Skeletal muscle tissue (tissue), 4 donors: ENCODE data around the gene ZKSCAN7. TPM values are rescaled to one million over a fixed set of nuclear protein-coding genes. Genes with fewer than 3 reads are reported as not detected.

Experiments used
- H3K27ac ChIP-seq: one replicate; pipeline ENCODE4 v1.7.0; 2013; ENCODE audit warnings: mild to moderate bottlenecking, low read depth, low read length, inconsistent platforms
- H3K27me3 ChIP-seq, 3 donors: one replicate each; pipeline ENCODE4 v1.7.0; 2013; ENCODE audit warnings: low read length in 3 of 3; ENCODE audit not compliant: control insufficient read depth in 3 of 3, insufficient read depth in 3 of 3
- H3K36me3 ChIP-seq, 3 donors: one replicate each; pipeline ENCODE4 v1.7.0; 2013; ENCODE audit warnings: low read length in 3 of 3; ENCODE audit not compliant: control insufficient read depth in 3 of 3, insufficient read depth in 3 of 3
- H3K4me1 ChIP-seq, 3 donors: one replicate each; pipeline ENCODE4 v1.7.0; 2013; ENCODE audit warnings: low read length in 3 of 3, mild to moderate bottlenecking in 3 of 3; ENCODE audit not compliant: control insufficient read depth in 3 of 3, insufficient read depth in 3 of 3
- H3K4me3 ChIP-seq, 3 donors: one replicate each; pipeline ENCODE4 v1.7.0; 2013; ENCODE audit warnings: low read length in 3 of 3
- H3K9ac ChIP-seq, 3 donors: one replicate each; pipeline ENCODE4 v1.7.0; 2013; ENCODE audit warnings: low read length in 3 of 3, mild to moderate bottlenecking in 3 of 3, moderate library complexity in 2 of 3, low read depth in 1 of 3
- H3K9me3 ChIP-seq, 3 donors: one replicate each; pipeline ENCODE4 v1.7.0; 2013; ENCODE audit warnings: low read length in 3 of 3; ENCODE audit not compliant: control insufficient read depth in 3 of 3
- total RNA-seq: library from RNA; depleted of rRNA; stranded (reverse); fragments of >200 nt; gene quantifications from one replicate; pipeline ENCODE4 v1.2.3, GENCODE V29; 2014
- donor health status: Osteomylitis.

ZKSCAN7 gene
- total RNA-seq, 1 donor from 2014 or later = 15.7 TPM

DNA sequence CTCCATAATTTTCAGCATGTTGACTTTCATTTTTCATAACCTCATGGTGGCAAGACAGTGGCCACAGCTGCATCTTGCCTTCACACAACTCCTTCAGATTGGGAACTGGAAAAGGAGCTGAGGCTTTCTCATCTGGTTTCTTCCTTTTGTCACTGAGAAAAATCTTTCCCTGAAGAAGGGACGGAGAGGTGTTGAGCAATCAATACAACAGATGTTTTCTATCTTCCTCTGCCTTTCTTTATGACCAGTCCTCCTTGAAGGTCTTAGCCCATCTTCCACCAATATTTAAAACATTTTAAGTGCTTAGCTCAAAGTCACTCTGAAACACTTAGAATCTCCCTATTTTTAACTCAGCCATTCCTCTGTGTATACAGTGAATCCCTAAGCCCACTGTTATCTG is 41.6 kb downstream of the ZKSCAN7 start:
- H3K36me3 ChIP-seq = peaks cover 2 to 14% (median 9%) of the 10 kb centered on the region in 3 donors
- no peaks in the 10 kb centered on the region for H3K27me3 ChIP-seq
- H3K4me1 ChIP-seq = no peaks in the 10 kb centered on the region
- H3K9me3 ChIP-seq = peaks cover 0 to 23% (median 7%) of the 10 kb centered on the region in 3 donors
- H3K9ac ChIP-seq = no peak overlapping the region
- H3K4me3 ChIP-seq = no peak overlapping the region
- H3K27ac ChIP-seq = no peak overlapping the region

DNA sequence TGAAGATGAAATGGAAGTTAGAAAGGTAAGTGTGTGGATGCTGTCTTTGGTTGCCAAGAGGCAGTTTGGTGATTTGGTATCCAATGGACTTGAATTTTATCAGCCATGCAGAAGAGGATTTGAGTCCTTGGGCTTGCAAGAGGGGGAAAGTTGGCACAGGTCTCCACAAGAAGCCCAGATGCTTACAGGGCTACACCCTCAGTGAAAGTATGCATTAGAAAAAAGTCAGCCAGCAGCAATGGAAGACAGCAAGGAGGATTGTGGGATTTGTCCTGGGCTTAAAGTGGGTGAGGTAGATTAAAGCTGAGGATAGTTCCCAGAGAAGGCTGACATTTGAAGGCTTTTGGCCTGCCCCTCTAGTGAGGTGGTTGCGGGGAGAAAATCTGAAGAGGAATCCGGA is 46.8 kb downstream of the ZKSCAN7 start:
- Histone ChIP-seq H3K9me3 (peaks cover 0 to 4% (median 0%) of the 10 kb centered on the region in 3 donors), H3K9ac (no peak overlapping the region), H3K27me3 (no peaks in the 10 kb centered on the region), H3K4me1 (no peaks in the 10 kb centered on the region), H3K4me3 (no peak overlapping the region), H3K27ac (no peak overlapping the region), H3K36me3 (peaks cover 0 to 2% (median 0%) of the 10 kb centered on the region in 3 donors)

DNA sequence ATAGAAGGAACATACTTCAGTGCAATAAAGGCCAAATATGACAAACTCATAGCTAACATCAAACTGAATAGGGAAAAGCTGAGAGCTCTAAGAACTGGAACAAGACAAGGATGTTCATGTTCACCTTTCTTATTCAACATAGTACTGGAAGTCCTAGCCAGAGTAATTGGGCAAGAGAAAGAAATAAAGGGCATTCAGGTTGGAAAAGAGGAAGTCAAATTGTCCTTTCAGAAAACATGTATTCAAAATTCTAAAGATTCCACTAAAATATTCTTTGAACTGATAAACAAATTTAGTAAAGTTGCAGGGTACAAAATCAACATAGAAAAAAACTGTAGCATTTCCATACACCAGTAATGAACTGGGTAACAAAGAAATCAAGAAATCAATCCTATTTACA is 57.7 kb downstream of the ZKSCAN7 start:
- Histone ChIP-seq H3K27ac (no peak overlapping the region), H3K9ac (no peak overlapping the region), H3K4me1 (no peaks in the 10 kb centered on the region), H3K4me3 (no peak overlapping the region), H3K36me3 (no peaks in the 10 kb centered on the region), H3K27me3 (no peaks in the 10 kb centered on the region), H3K9me3 (no peaks in the 10 kb centered on the region)

Other genes with a start within 250 kb of the ZKSCAN7 start
- gene TCAIM, start 216.4 kb upstream of the ZKSCAN7 start, total RNA-seq = 20.9 TPM
- 12.0 TPM for gene ZNF445, start 77.5 kb upstream of the ZKSCAN7 start, total RNA-seq
- gene ZNF660, start 29.8 kb downstream of the ZKSCAN7 start, total RNA-seq = 3.1 TPM
- 11.5 TPM for gene ZNF197, start 69.8 kb downstream of the ZKSCAN7 start, total RNA-seq
- gene ZNF35, start 93.5 kb downstream of the ZKSCAN7 start, total RNA-seq = 11.5 TPM
- gene ZNF502, start 157.5 kb downstream of the ZKSCAN7 start, total RNA-seq = 5.2 TPM
- gene ZNF501, start 174.4 kb downstream of the ZKSCAN7 start, total RNA-seq = 5.2 TPM
- gene KIAA1143, start 206.4 kb downstream of the ZKSCAN7 start, total RNA-seq = 12.0 TPM
- 6.3 TPM for gene KIF15, start 206.6 kb downstream of the ZKSCAN7 start, total RNA-seq